GM04504 (cell line): ENCODE results near the gene FAM83F.
A peak's percentile ranks its signal among the peaks of the same experiment; 100 is the strongest.
"Not testable (repeated sequence)": the region's sequence is repeated elsewhere in the genome, so short reads cannot be mapped to it uniquely, and the experiment has no call there.

Source experiments
- DNase-seq: peaks from one replicate; pipeline ENCODE4 v3.0.0-alpha.2; 2012; ENCODE audit warnings: low read depth

FAM83F gene

DNA sequence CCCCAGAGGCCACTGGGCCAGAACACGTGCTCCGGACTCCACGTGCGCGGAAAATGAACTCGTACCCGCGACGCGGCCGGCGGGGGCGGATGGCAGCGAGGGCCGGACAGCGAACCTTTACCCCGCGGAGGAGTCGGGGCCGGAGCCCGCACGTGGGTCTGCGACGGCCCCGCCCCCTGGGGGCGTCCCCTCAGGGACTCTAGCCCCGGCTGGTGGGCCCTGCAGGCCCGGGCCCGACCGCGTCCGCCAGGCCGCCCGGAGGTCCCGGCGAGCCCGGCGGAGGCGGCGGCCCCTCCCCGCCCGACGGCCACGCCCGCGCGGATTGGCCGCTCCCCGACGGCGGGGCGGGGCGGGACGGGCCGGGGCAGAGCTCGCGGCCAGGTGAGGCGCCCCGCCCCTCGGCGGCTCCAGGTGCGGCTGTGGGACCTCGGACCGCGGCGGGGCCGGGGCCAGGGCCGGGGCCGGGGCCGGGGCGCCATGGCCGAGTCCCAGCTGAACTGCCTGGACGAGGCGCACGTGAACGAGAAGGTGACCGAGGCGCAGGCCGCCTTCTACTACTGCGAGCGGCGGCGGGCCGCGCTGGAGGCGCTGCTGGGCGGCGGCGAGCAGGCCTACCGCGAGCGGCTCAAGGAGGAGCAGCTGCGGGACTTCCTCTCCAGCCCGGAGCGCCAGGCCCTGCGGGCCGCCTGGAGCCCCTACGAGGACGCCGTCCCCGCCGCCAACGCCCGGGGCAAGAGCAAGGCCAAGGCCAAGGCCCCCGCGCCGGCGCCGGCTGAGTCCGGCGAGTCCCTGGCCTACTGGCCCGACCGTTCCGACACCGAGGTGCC lies at the start of gene FAM83F:
FAM83F (plus strand) TSS at position 389 of the 827 bp plus-strand sequence; CDS start at position 478, 89 bp downstream.
- DNase-seq, result no peak

DNA sequence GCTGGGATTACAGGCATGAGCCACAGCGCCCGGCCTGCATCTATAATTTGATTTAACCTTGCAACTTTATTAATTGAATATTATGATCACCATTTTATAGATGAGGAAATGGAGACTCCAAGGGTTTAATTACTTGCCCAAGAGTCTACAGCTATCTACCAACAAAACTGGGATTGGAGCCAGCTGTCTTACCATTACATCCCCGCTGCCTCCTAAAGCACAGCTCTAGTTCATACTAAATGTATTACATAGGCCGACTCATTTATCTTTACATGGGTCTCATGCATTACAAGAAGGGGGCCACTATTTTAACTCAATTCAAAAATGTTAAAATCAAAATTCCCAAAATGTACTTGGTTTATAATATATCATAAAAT lies 48.6 kb upstream of the FAM83F start:
- DNase-seq, result no peak

DNA sequence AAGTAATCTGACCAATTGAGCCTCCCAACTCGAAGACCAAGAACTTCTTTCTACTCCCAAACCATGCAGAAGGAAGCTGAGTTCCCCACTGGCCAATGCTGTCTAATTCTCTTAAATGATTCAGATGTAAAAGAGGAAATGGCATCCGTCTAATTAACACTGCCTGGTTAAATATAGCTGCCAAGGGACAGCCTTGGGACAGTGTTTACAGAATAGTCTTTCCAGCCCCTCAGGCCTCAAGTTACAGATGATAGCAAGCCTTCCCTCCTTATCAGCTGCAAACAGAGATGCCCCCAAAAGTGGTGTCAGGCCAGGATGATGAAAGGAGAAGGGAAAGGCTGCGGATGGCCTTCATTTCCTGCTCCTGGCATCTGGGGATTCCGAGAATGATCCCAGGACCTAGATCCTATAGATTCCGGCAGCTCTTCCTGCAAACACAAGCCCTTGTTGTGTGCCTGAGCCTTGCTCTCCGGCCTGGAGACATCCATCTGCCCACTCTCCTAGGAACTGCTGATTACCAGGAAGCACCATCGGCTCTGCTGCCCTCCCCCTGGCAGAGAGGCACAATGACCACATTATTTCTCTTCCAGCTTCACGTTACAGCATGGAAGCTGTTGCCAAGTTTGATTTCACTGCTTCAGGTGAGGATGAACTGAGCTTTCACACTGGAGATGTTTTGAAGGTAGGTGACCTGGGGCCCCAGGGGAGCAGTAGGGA lies 48.1 kb upstream of the FAM83F start:
- no peak for DNase-seq

DNA sequence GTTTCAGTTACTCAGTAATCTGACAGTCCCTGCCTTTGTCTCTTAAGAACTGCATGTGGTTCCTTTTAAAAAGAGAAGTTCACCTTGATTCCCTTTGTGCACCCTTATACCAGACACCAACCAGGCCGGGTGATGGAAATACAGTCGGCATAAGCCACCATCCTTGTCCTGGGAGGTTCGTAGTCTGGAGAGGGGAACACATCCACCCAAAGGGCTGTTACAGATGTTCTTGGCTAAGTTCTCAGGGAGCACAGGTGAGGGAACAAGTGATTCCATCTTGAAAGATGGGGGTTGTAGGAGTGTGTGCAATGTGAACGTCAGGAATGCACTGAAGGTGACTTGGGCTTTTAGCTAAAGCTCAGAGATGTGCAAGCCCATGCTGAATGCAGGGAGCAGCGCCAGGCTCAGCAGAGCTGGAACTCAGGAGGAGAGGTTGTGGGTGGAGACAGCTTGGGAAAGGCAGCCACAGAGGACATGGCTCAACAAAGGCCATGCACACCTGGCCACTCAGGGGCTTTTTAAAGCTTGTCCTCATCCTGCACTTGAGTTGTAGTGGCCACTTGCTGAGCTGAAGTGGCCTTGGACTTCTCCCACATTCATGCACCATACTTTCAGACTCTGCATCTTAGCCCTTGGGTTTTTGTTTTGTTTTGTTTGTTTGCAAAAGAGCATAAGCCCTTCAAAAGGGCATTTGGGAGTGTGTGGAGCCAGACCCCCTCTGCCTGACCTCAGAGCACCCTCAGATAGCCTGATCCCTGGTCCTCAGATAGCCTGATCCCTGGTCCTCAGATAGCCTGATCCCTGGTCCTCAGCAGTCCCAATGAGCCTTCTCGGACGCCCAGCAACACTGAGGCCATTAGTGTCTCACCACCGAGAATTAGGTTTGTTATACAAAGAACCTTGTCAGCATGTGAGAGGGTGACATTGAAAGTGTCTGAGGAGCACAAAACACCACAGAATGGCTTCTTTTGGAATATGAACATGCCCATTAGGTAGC lies 47.2 kb upstream of the FAM83F start:
- DNase-seq, result no peak

DNA sequence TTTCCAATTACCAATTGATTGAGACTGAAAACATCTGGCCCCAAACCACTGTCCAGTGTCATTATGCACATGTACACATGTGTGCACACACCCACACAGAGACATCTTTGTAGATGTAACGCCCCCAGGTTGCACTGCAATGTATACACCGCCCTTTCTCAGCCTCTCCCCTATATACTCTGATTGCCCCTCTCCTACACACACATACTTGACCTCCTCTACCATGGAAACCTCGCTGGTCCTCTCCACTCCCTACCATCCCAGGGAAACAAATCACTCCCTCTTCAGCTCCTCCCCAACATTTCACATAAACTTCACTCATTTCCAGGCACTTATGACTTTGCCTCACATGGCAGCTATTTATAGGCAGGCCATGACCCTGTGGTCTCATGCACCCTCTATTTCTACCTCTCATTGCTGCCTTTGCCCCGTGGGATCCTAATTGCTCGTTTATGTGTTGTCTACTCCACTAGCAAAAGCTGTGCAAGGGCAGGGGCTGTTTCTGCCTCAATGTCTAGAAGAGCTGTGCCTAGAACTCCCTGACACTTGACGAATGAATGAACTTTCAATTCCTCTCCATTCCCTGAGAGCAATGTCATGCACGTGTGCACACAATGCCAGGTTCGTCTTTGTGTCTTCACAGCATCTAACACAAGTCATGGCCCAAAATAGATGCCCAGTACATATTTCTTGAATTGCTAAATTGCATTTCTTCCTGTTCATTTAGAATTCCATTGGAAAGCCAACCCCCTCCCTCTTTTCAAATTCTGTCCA lies 44.6 kb upstream of the FAM83F start:
- DNase-seq, result no peak

DNA sequence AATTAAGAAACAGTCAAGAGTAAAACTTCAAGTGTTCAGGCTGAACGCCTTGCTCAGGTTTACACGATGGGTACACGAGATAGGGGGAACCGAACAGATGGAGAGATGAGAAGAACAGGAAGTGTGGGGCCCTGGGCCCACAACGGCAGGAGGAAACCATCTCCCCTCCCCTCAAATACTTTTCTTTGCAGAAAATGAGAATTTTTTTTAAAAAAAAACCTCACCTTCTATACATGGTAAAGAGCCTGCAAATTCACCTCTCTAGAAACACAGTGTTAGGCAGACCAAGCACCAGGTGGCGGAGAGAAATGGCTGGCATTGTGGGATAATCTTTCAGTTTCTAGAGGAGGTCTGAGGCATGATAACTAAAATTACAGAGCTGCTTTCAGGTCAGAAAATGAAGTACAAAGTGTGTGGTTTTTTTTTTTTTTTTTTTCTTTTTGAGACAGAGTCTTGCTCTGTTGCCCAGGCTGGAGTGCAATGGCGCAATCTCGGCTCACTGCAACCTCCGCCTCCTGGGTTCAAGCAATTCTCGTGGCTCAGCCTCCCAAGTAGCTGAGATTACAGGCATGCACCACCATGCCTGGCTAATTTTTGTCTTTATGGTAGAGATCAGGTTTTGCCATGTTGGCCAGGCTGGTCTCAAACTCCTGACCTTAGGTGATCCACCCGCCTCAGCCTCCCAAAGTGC lies 43.0 kb upstream of the FAM83F start:
- not testable (repeated sequence) for DNase-seq

DNA sequence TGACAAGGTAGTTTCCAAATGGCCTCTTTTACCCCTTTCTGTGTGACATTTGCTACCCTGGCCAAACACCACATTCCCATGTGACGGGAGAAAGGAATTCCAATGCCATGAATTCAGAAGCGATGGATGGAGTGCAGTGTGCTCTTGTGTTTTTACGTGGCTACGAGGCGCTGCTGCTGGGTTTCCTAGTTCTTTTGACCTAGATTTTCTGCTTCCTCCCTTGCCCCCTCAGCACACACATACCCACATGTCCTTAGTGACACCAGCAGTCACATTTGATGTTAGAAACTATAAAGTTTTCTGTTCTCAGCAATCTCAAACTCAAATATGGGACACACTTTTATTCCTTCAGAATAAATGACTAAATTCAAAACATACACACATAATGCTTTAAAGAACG lies 42.4 kb upstream of the FAM83F start:
- no peak for DNase-seq

DNA sequence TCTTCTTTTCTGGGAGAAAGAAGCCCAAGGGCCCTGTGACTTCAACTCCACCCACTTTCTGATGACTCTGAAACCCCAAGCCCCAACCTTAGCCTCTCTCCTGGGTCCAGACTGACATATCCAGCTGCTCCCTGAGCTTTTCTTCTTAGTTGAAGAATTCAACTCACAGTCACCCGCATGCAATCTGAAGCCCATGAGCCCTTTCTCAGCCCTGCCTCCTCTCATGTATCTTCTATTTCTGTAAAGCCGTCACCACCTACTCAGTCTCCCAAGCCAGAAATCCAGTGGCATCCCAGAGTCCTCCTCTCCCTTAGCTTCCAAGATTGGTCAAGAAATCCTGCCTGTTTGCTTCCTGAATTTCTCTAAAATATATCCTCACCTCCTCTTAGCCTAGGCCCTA lies 41.7 kb upstream of the FAM83F start:
- no peak for DNase-seq

DNA sequence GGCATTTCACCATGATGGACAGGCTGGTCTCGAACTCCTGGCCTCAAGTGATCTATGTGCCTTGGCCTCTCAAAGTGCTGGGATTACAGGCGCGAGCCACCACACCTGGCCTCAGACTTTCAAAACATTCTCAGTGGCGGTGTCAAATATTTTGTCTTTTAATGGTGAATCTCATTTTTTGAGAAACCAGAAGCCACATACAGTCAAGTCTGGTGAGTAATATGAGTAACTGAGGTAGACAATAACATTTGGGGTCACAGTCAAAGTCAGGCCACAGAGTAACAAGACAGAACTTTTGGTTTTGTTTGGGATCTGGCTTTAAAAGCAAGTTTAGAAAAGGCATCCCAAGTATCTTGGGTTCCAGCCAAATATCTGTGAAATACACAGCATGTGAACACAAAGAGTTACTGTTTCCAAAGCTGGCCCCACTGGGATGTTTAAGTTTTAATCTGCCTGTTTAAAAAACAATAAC lies 40.1 kb upstream of the FAM83F start:
- DNase-seq, result no peak

DNA sequence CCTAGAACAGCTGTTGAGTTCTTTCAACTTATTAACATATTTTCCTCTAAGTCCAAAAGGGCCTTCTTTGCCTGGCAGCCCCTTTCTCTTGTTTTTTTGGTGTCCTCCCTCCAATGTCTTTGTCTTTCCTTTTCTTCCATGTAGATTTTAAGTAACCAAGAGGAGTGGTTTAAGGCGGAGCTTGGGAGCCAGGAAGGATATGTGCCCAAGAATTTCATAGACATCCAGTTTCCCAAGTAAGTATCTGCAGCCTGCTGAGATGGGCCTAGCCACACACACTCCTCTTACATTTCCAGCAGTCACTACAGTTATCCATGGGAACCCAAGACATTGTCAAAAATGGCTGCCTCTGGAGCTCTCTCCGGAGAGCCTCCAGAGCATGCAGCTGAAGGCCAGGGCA lies 39.1 kb upstream of the FAM83F start:
- DNase-seq, result no peak

DNA sequence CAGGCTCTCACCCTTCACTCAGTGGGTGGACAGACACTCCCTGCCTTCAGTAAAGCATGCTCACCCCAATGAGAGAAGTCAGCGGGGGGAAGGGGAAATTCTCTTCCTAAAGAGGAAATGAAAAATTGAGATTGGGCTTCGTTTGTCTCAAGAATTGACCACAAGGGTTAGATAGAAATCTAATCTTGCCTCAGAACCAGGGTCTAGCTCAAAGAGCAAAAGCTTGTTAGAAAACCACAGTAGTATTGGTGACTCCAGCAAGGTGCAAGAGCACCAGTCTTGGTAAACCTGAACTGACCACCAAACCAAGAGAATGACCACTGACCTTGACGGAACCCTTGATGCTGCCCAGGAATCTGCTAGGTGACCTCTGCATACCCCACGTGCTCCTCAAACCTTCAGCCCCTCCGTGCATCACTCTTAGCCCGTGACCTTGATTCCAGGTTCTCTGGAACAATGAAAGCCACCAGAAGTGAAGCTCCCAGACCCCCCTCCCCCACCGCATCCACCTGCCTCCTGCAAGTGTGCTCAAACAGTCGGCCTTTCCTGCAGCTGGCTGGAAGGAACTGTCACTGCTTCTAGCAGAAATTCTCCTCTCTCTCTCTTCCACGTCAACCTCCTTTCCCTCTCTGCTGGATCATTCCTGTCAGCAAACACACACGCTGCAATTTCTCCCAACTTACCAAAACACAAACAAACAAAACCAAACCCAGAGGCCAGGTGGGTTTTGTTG lies 37.7 kb upstream of the FAM83F start:
- no peak for DNase-seq

DNA sequence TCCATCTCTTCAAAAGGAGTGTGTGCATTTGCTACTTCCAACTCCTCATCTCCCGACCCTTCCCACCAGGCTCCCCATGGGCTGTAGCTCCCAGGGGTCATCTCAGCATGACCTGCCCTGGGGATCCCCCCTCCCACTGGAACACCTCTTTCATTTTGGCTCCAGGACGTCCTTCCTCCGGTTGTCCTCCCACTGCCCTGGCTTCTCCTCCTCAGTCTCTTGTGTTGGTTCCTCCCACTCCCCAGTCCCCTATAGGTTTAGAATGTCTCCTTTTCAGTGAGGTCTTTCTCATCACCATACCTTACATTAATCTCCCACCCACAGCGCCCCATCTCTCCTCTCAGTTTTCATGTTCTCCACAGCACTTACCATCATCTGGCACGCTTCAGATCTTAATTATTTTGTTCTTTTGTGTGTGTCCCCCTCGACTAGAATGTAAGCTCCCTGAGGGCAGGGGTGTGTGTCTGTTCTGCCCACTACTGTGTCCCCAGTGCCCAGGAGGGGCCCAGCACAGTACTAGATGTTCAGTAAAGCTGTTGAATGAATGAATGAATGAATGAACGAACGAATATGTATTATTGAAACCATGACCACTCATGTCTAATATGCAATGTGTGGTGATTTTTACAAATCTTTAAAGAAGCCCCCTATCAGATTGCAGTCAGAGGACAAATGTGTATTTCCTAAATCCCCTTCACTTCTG lies 36.6 kb upstream of the FAM83F start:
- DNase-seq, result no peak

DNA sequence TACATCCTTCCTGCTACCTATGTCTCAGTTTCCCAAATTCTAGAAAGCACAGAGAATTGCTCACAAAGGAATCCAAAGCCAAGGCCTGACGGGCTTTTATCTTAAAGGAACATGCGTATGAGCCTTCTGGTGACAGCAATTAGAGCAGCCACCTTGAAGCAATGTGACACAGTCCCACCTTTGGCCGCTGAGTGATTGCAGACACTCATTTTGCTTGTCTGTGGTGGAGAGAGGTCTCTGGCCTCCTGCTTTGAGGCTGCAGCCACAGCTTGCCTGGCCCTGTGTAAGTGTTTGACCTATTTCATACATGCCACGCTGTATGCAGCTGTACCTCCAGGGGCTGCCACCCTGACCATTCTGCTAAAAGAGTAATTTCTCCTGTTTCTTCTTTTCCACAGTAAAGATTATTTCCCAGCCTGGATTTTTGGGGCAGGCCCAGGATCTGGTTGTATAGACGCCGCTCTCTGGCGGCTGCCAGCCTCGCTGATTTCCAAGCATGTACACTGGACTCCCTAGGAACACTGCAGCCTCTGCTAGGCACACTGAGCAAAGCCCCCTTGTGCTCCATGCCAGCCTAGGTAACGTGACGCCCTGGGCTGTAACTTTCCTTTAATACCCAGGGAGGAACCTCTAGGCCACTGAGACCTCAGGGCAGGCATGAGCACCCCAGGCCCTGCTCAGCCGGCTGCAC lies 35.7 kb upstream of the FAM83F start:
- DNase-seq, result no peak

DNA sequence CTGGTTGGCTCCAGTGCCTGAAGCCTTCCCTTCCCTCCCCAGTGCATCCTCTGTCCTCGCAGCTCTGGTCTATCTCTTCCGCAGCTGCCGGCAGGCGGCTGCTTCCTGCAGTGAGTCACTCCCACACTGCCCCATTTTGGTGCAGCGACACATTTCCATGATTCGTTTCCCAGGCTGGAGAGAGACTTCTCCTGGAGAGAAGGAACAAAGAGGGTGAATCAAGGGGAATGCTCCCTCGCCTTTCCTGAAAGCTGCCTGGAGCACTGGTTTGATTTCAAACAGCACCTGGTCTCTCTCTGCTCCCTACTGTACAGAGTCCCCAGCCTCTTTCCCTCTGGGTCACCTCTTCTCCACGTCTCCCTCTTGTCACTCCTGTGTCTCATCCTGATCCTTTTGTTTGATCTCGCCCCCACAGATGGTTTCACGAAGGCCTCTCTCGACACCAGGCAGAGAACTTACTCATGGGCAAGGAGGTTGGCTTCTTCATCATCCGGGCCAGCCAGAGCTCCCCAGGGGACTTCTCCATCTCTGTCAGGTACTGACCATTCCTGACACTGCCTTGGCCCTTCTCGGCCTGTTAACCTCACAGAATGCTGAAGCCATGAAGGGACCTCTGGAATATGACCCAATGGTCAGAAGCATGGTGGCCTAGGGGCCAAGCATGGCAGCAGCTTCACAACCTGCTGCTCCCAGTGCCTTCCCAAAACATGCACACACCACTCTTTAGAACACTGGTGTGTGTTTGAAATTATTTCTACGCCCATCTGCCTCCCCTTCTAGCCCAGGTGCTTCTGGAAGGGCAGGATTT lies 34.9 kb upstream of the FAM83F start, which contains the start of gene TMA7B:
TMA7B (plus strand) TSS at position 758 of the 808 bp plus-strand sequence. CDS start 3,978 bp downstream, outside the sequence.
- DNase-seq, result no peak

DNA sequence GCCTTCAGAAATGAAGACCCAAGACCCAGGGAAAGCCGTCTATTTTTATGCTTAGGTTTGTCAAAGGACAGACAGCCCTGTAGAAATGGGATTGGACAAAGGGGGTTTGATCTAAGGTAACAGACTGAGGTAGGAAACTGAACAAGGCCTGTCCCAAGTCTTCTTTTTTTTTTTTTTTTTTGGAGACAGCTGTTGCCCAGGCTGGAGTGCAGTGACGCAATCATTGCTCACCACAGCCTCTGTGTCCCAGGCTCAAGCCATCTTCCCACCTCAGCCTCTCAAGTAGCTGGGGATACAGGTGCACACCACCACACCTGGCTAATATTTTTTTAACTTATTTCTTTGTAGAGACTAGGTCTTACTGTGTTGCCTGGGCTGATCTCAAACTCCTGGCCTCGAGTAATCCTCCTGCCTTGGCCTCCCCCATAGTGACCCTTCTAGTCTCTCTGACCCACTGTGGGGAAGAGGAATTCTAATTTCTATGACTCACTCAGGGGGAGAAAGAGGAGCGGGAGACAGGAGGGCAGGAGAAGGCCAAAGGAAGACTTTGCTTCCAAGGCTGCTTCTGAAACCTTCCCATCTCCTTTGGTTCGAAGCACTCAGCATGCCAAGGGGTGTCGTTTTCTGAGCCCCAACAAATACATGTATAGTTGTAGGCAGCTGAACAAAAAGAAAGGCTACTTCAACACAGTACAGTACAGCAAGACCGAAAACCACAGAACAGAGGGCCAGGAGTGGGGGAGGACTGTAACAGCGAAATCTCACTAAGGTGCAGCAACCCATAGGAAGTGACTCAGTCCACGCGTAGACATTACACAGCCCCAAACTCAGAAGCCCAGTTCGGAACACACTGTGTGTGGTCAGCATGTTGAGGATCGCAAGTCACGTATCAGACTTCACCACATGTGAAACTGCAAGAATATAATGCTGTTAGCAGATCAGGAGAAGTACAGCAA lies 33.7 kb upstream of the FAM83F start:
- peak; percentile 49 for DNase-seq

DNA sequence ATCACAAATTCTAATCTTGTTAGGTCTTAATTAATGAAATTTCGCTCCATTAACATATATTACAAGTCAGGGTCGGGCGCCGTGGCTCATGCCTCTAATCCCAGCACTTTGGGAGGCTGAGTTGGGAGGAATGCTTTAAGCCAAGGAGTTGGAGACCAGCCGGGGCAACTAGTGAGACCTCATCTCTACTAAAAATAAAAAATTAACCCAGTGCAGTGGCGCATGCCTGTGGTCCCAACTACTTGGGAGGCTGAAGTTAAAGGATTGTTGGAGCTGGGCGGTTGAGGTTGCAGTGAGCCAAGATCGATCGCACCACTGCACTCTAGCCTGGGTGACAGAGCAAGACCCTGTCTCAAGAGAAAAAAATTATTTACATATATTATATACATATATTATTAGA lies 32.7 kb upstream of the FAM83F start:
- DNase-seq, result no peak

DNA sequence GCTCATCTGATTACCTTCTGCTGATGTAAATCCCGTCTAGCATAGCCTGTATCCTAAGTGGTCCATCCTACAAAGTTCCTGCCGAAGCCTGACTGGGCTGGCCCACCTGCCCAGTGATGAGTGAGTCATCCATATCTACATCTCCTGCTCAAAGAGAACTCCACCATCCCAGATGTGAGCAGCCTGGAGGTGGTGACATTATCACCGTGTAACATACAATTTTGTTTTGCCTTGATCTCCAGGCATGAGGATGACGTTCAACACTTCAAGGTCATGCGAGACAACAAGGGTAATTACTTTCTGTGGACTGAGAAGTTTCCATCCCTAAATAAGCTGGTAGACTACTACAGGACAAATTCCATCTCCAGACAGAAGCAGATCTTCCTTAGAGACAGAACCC lies 29.0 kb upstream of the FAM83F start:
- DNase-seq, result no peak
